ENCODE data around the gene TRIM66.

TRIM66 gene

DNA sequence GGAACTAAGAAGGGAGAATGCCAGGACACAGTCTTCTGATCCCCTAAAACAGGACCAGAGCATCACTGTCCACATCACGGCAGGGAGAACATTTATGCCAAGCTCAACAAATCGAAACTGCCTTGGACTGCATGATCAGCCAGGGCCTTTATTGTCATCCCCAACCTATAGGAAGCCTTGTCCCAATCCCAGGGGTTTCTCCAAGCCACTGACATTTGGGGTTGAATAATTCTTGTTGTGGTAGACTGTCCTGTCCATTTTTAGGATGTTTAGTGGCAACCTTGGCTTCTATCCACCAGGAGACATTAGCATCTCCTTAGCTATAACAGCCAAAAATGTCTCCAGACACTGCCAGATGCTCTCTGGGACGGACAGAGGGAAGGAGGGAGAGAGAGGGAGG is 37.3 kb upstream of the TRIM66 start:
- H3K9ac ChIP-seq (ENCODE audit: insufficient read length, low read depth), result no peak overlapping the region

DNA sequence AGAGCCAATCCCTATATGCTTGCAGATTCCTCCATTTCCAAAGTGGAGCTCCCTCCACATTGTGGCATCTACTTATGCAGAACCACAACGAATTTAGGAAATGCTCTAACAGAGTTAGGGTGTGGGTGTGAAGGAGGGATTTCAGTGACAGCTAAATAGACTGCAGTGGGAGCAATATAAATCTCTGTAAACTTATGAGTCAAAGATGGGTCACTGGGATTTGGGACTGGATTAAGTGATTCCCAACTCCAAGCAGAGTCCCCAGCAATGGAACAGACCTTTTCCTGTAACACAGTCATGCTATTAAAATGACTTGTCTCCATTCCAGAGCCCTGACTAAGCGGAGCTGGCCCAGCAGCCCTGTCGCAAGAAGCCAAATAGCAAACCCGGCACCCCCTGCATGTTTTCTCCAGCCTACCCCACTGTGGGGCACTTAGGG is 36.8 kb upstream of the TRIM66 start:
- H3K4me1 ChIP-seq (ENCODE audit: insufficient read depth, insufficient read length), result peaks cover 22% of the 10 kb centered on the region
- DNase-seq (ENCODE audit: low read depth, low spot score), result no peak
- no peak overlapping the region for H3K9ac ChIP-seq (ENCODE audit: insufficient read length, low read depth)
- TF ChIP-seq SUZ12 (IDR thresholded peaks at IDR 0.05; ENCODE audit: extremely low read depth, insufficient read depth, insufficient read length), result no peak
- TF ChIP-seq ZNF274 (IDR thresholded peaks at IDR 0.05; ENCODE audit: low read depth, low read length), result no peak
- no peaks in the 10 kb centered on the region for H3K27me3 ChIP-seq (ENCODE audit: insufficient read depth, insufficient read length)
- H3K4me3 ChIP-seq (ENCODE audit: insufficient read length, low read depth), result no peak overlapping the region
- peaks cover 50% of the 10 kb centered on the region for H3K36me3 ChIP-seq (ENCODE audit: insufficient read depth, insufficient read length, low read length)
- H3K9me3 ChIP-seq (ENCODE audit: insufficient read depth, low read length), result no peaks in the 10 kb centered on the region

More for the DNA sequence above, 37.3 kb upstream of the TRIM66 start:
- H3K27me3 ChIP-seq (ENCODE audit: insufficient read depth, insufficient read length), result no peaks in the 10 kb centered on the region
- no peaks in the 10 kb centered on the region for H3K9me3 ChIP-seq (ENCODE audit: insufficient read depth, low read length)
- peaks cover 47% of the 10 kb centered on the region for H3K36me3 ChIP-seq (ENCODE audit: insufficient read depth, insufficient read length, low read length)
- H3K4me3 ChIP-seq (ENCODE audit: insufficient read length, low read depth), result no peak overlapping the region
- no peak for DNase-seq (ENCODE audit: low read depth, low spot score)
- peaks cover 22% of the 10 kb centered on the region for H3K4me1 ChIP-seq (ENCODE audit: insufficient read depth, insufficient read length)
- no peak for TF ChIP-seq ZNF274 (IDR thresholded peaks at IDR 0.05; ENCODE audit: low read depth, low read length)
- no peak for TF ChIP-seq YY1 (IDR thresholded peaks at IDR 0.05; ENCODE audit: insufficient read depth, insufficient read length)
- no peak for TF ChIP-seq SUZ12 (IDR thresholded peaks at IDR 0.05; ENCODE audit: extremely low read depth, insufficient read depth, insufficient read length)

DNA sequence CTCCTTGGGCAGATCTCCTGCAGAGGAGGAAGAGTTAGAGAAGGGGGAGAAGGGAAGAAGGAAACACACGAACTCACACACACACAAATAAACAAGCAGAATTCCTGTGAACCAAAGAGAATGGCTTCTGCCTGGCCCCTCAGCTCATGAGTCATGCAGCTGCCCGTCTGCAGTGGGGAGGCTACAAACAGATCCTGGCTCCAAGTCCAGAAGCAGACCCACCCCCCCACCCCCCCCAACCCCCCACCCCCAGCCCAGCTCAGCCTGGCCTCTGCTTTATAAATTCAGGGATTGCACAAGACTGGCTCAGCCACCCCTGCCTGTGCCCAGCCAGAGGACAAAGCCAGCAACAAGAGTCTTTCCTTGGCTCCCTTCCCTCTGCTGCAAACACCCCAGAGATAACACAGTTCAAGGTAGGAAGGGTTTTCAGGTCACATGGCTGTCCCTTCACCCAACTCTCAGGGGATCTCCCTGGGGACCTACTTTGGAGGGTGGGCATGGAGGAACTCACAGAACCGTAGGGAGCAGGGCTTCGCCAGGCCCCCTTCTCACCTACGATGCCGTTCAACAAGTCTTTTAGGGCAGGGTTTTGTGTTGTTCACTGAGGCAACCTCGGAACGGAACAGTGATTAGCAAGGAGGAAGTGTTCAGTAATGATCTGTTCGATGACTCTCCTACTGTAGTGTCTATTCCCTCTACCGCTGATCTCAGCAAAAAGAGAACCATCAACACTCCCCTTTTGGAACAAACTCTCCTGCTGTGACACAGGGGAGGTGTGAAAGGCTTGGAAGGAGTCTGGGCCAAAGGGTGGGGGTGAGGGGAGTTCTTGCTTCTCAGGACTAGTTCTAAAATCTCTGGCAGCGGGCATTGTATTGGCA is 35.6 kb upstream of the TRIM66 start:
- H3K4me3 ChIP-seq (ENCODE audit: insufficient read length, low read depth), result no peak overlapping the region
- TF ChIP-seq ZNF274 (IDR thresholded peaks at IDR 0.05; ENCODE audit: low read depth, low read length), result no peak
- TF ChIP-seq YY1 (IDR thresholded peaks at IDR 0.05; ENCODE audit: insufficient read depth, insufficient read length), result no peak
- no peak for TF ChIP-seq SUZ12 (IDR thresholded peaks at IDR 0.05; ENCODE audit: extremely low read depth, insufficient read depth, insufficient read length)
- peaks cover 55% of the 10 kb centered on the region for H3K36me3 ChIP-seq (ENCODE audit: insufficient read depth, insufficient read length, low read length)
- no peak for DNase-seq (ENCODE audit: low read depth, low spot score)
- H3K27me3 ChIP-seq (ENCODE audit: insufficient read depth, insufficient read length), result no peaks in the 10 kb centered on the region
- H3K9me3 ChIP-seq (ENCODE audit: insufficient read depth, low read length), result no peaks in the 10 kb centered on the region
- peaks cover 22% of the 10 kb centered on the region for H3K4me1 ChIP-seq (ENCODE audit: insufficient read depth, insufficient read length)
- peak overlapping the region; percentile 61 for H3K9ac ChIP-seq (ENCODE audit: insufficient read length, low read depth)

DNA sequence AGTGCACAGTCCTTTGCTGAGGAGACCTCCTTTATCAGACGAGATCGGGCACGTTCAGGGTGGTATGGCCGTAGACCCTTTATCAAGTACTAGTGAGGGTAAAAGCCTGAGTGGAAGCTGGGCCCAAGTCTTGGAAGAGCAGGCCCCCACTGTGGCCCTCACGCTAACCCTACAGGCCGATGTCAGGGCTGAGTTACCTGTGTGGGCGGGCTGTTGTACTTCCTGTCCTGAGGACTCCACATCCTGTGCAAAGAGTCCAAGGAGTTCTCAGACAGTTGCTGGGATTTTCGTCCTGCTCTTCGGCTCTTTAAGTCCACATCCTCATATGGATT is 35.0 kb upstream of the TRIM66 start:
- Histone ChIP-seq H3K27me3 (ENCODE audit: insufficient read depth, insufficient read length) (no peaks in the 10 kb centered on the region), H3K4me1 (ENCODE audit: insufficient read depth, insufficient read length) (peaks cover 22% of the 10 kb centered on the region), H3K9me3 (ENCODE audit: insufficient read depth, low read length) (no peaks in the 10 kb centered on the region), H3K9ac (ENCODE audit: insufficient read length, low read depth) (peak overlapping the region; percentile 17), H3K4me3 (ENCODE audit: insufficient read length, low read depth) (no peak overlapping the region), H3K36me3 (ENCODE audit: insufficient read depth, insufficient read length, low read length) (peaks cover 61% of the 10 kb centered on the region)
- no peak for DNase-seq (ENCODE audit: low read depth, low spot score)
- TF ChIP-seq YY1 (IDR thresholded peaks at IDR 0.05; ENCODE audit: insufficient read depth, insufficient read length), result no peak
- no peak for TF ChIP-seq ZNF274 (IDR thresholded peaks at IDR 0.05; ENCODE audit: low read depth, low read length)
- no peak for TF ChIP-seq SUZ12 (IDR thresholded peaks at IDR 0.05; ENCODE audit: extremely low read depth, insufficient read depth, insufficient read length)

DNA sequence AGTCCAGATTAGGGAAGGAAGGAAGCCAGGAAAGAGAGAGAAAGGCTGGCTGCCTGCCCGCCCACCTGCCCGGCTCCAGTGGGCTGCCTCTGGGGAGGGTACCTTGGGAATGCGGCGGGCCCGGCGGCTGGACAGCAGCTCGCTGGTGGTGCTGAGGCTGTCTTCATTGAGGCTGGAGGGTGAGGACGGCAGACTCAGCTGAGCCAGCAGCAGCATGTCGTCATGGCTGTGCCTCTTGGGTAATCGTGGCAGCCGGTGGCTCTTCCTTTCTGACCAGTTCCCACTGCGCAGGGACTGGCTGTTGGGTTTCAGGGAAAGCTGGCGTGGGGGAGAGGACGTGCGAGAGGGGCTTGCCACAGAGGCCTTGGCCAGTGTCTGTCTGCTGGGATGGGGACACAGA is 33.0 kb upstream of the TRIM66 start:
- Histone ChIP-seq H3K36me3 (ENCODE audit: insufficient read depth, insufficient read length, low read length) (peaks cover 70% of the 10 kb centered on the region), H3K9me3 (ENCODE audit: insufficient read depth, low read length) (no peaks in the 10 kb centered on the region)

DNA sequence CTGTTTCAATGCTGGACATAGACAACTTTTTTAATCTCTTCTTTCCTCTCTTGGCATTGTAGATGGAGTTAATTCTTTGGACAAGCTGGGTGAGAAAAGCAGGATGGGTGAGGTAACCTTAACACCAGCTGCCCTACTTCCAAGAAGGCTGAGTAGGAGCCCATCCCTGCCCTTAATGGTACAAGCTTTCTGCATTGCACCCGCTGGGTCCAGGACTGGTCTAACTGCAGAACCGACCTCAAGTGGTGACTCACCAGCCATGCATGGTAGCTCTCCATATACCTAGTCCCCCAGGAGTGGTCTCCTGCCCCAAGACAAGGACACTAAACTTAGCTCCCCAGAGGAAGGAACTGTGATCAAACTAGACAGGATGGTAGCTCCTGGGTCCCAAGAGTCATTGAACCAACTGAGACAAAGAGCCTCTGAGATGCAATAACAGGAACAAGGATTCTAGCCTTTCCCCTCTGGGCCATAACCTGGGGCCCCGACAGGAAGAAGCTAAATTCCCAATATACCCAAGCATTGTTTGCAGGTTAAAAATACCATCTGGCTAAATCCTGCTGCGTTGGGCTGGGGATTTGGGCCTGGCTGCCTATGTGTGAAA is 32.3 kb upstream of the TRIM66 start:
- no peak for DNase-seq (ENCODE audit: low read depth, low spot score)
- Histone ChIP-seq H3K27me3 (ENCODE audit: insufficient read depth, insufficient read length) (no peaks in the 10 kb centered on the region), H3K4me3 (ENCODE audit: insufficient read length, low read depth) (no peak overlapping the region), H3K4me1 (ENCODE audit: insufficient read depth, insufficient read length) (peaks cover 23% of the 10 kb centered on the region), H3K9me3 (ENCODE audit: insufficient read depth, low read length) (no peaks in the 10 kb centered on the region), H3K36me3 (ENCODE audit: insufficient read depth, insufficient read length, low read length) (peaks cover 77% of the 10 kb centered on the region), H3K9ac (ENCODE audit: insufficient read length, low read depth) (no peak overlapping the region)
- no peak for TF ChIP-seq YY1 (IDR thresholded peaks at IDR 0.05; ENCODE audit: insufficient read depth, insufficient read length)
- no peak for TF ChIP-seq ZNF274 (IDR thresholded peaks at IDR 0.05; ENCODE audit: low read depth, low read length)
- TF ChIP-seq SUZ12 (IDR thresholded peaks at IDR 0.05; ENCODE audit: extremely low read depth, insufficient read depth, insufficient read length), result no peak

More for the DNA sequence above, 33.0 kb upstream of the TRIM66 start:
- Histone ChIP-seq H3K4me3 (ENCODE audit: insufficient read length, low read depth) (no peak overlapping the region), H3K27me3 (ENCODE audit: insufficient read depth, insufficient read length) (no peaks in the 10 kb centered on the region), H3K9ac (ENCODE audit: insufficient read length, low read depth) (no peak overlapping the region), H3K4me1 (ENCODE audit: insufficient read depth, insufficient read length) (peaks cover 23% of the 10 kb centered on the region)
- TF ChIP-seq YY1 (IDR thresholded peaks at IDR 0.05; ENCODE audit: insufficient read depth, insufficient read length) (no peak), SUZ12 (IDR thresholded peaks at IDR 0.05; ENCODE audit: extremely low read depth, insufficient read depth, insufficient read length) (no peak), ZNF274 (IDR thresholded peaks at IDR 0.05; ENCODE audit: low read depth, low read length) (no peak)
- no peak for DNase-seq (ENCODE audit: low read depth, low spot score)

DNA sequence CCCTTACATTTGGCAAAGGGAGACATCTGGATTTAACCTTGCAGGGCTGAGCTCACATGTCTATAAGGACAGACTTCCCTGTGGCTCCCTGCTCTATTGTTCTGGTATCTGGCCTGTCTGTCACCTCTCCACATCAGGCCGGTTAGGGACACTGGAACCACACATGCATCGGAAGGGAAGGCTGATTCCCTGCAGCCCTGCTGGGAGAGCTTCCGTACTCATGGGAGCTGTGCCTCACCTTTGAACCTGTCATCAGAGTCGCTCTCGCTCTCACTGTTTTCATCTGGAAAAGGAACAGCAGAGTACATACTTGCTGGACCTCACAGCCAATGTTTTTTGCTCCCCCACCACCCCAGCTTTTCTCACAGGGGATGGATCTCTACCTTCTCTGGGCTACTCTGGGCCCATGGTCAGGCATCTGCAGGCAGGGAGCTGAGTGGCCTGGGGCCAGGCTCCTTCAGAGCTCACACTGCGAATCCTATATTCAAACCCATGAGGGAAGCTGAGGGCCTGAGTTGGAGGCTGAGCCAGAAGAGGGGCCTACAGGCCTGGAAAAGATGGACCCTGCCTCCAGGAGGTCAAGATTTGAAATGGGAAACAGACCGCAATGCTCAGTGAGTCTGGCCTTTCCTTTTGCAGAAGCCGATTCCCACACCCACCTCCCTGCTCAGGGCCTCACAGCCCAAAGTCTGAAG is 31.4 kb upstream of the TRIM66 start:
- DNase-seq (ENCODE audit: low read depth, low spot score), result no peak
- Histone ChIP-seq H3K4me1 (ENCODE audit: insufficient read depth, insufficient read length) (peaks cover 20% of the 10 kb centered on the region), H3K9ac (ENCODE audit: insufficient read length, low read depth) (no peak overlapping the region), H3K27me3 (ENCODE audit: insufficient read depth, insufficient read length) (no peaks in the 10 kb centered on the region), H3K9me3 (ENCODE audit: insufficient read depth, low read length) (no peaks in the 10 kb centered on the region), H3K36me3 (ENCODE audit: insufficient read depth, insufficient read length, low read length) (peaks cover 84% of the 10 kb centered on the region), H3K4me3 (ENCODE audit: insufficient read length, low read depth) (no peak overlapping the region)
- TF ChIP-seq ZNF274 (IDR thresholded peaks at IDR 0.05; ENCODE audit: low read depth, low read length) (no peak), YY1 (IDR thresholded peaks at IDR 0.05; ENCODE audit: insufficient read depth, insufficient read length) (no peak), SUZ12 (IDR thresholded peaks at IDR 0.05; ENCODE audit: extremely low read depth, insufficient read depth, insufficient read length) (no peak)
